SK-N-MC (cell line): ENCODE measurements around the gene CNKSR1.

Experiments used
- DNase-seq: peaks from one replicate; pipeline ENCODE4 v3.0.0-alpha.2; 2011; ENCODE audit warnings: low read depth, low spot score
- H3K27ac ChIP-seq: fragments of 200-600 bp; sonication (generic); 2 replicates; pipeline ENCODE4 v1.5.1; 2016; ENCODE audit warnings: mixed run types
- H3K36me3 ChIP-seq: fragments of 200-600 bp; sonication (generic); 2 replicates; pipeline ENCODE4 v1.6.1; 2017; ENCODE audit warnings: antibody characterized with exemption, low read length, mixed read lengths; ENCODE audit not compliant: insufficient read depth
- H3K4me3 ChIP-seq: fragments of 200-600 bp; sonication (generic); 2 replicates; pipeline ENCODE4 v1.5.1; 2016
- H3K9ac ChIP-seq: fragments of 200-600 bp; sonication (generic); 2 replicates; pipeline ENCODE4 v1.8.0; 2017; ENCODE audit warnings: mixed run types, mixed read lengths; ENCODE audit not compliant: insufficient read length
- H3K9me3 ChIP-seq: fragments of 200-600 bp; sonication (generic); 2 replicates; pipeline ENCODE4 v1.6.1; 2017; ENCODE audit warnings: low read depth, mild to moderate bottlenecking, antibody characterized with exemption, low read length, moderate library complexity, mixed read lengths
- EZH2 ChIP-seq: fragments of 200-600 bp; sonication (generic); IDR thresholded peaks from one replicate; pipeline ENCODE4 v1.6.1; 2017; ENCODE audit warnings: antibody characterized with exemption
- FOXP2 ChIP-seq: optimal IDR thresholded peaks from 2 replicates; pipeline ENCODE3; 2011; ENCODE audit warnings: mild to moderate bottlenecking, moderate library complexity; ENCODE audit not compliant: insufficient read depth; ENCODE audit errors: extremely low read length, control extremely low read depth
- POLR2AphosphoS5 ChIP-seq: IDR thresholded peaks from 2 replicates; pipeline ENCODE4 v1.6.1; 2012; ENCODE audit warnings: mild to moderate bottlenecking, low read depth, low read length, borderline replicate concordance

The CNKSR1 gene

GRCh38 chr1:26164036-26164860, 13.0 kb upstream of the CNKSR1 start:
- H3K36me3 ChIP-seq, result no peaks in the 10 kb centered on the region
- DNase-seq, result no peak
- H3K9me3 ChIP-seq, result no peaks in the 10 kb centered on the region
- no peak overlapping the region for H3K27ac ChIP-seq
- TF ChIP-seq POLR2AphosphoS5 (no peak), FOXP2 (no peak), EZH2 (no peak)
- peak overlapping the region; percentile 53 for H3K9ac ChIP-seq
- H3K4me3 ChIP-seq, result peak overlapping the region; percentile 75

GRCh38 chr1:26164861-26165842, 12.1 kb upstream of the CNKSR1 start:
- TF ChIP-seq POLR2AphosphoS5, result no peak
- TF ChIP-seq EZH2, result no peak
- no peak for TF ChIP-seq FOXP2
- no peak overlapping the region for H3K27ac ChIP-seq
- no peak overlapping the region for H3K9ac ChIP-seq
- H3K36me3 ChIP-seq, result no peaks in the 10 kb centered on the region
- H3K4me3 ChIP-seq, result peak overlapping the region; percentile 75
- DNase-seq, result no peak
- H3K9me3 ChIP-seq, result no peaks in the 10 kb centered on the region

- no peak overlapping the region for H3K4me3 ChIP-seq
- TF ChIP-seq FOXP2 (no peak), EZH2 (no peak), POLR2AphosphoS5 (no peak)
- H3K9ac ChIP-seq, result no peak overlapping the region
These were observed 10.5 kb upstream of the CNKSR1 start for GRCh38 chr1:26166719-26167281.

GRCh38 chr1:26168410-26169197, 8.7 kb upstream of the CNKSR1 start, which contains the start of gene C1orf232:
C1orf232 (minus strand) TSS chr1:26168963; CDS start chr1:26168499, 464 bp downstream.
- Histone ChIP-seq H3K36me3 (no peaks in the 10 kb centered on the region; the same call in 1 of the 2 replicates), H3K9ac (peak within 1 kb of the TSS; percentile 92), H3K9me3 (no peaks in the 10 kb centered on the region), H3K27ac (no peak within 1 kb of the TSS; the same call in 1 of the 2 replicates), H3K4me3 (peak within 1 kb of the TSS; percentile 91)
- TF ChIP-seq EZH2, result no peak
- no peak for TF ChIP-seq POLR2AphosphoS5
- TF ChIP-seq FOXP2, result no peak
- DNase-seq, result no peak

More at GRCh38 chr1:26166719-26167281, 10.5 kb upstream of the CNKSR1 start:
- H3K9me3 ChIP-seq, result no peaks in the 10 kb centered on the region
- no peaks in the 10 kb centered on the region; the same call in 1 of the 2 replicates for H3K36me3 ChIP-seq
- no peak for DNase-seq
- no peak overlapping the region for H3K27ac ChIP-seq

- Histone ChIP-seq H3K27ac (no peak overlapping the region), H3K4me3 (peak overlapping the region; percentile 91), H3K9ac (no peak overlapping the region), H3K9me3 (no peaks in the 10 kb centered on the region), H3K36me3 (no peaks in the 10 kb centered on the region; the same call in 1 of the 2 replicates)
- DNase-seq, result no peak
- TF ChIP-seq POLR2AphosphoS5 (no peak), EZH2 (no peak), FOXP2 (no peak)
These were observed 8.1 kb upstream of the CNKSR1 start for GRCh38 chr1:26169198-26169554.

GRCh38 chr1:26169669-26170471, 7.4 kb upstream of the CNKSR1 start, which contains the start of gene ZNF593:
ZNF593 (plus strand) TSS chr1:26169908; CDS start chr1:26169984, 76 bp downstream.
- TF ChIP-seq EZH2, result no peak
- peak; percentile 90 for TF ChIP-seq POLR2AphosphoS5
- peak; percentile 25 for TF ChIP-seq FOXP2
- H3K9ac ChIP-seq, result peak within 1 kb of the TSS; percentile 92
- H3K4me3 ChIP-seq, result peak within 1 kb of the TSS; percentile 91
- no peak within 1 kb of the TSS; the same call in 1 of the 2 replicates for H3K27ac ChIP-seq
- H3K9me3 ChIP-seq, result no peaks in the 10 kb centered on the region
- no peak for DNase-seq
- no peaks in the 10 kb centered on the region; the same call in 1 of the 2 replicates for H3K36me3 ChIP-seq
